HG02852 (cell line): ENCODE results near the gene GRIA2.

Experiments
- ATAC-seq: cut with Tn5 transposase; IDR thresholded peaks from one replicate; pipeline ENCODE4 v1.9.1; 2021; ENCODE audit warnings: mild to moderate bottlenecking, moderate library complexity; ENCODE audit not compliant: unreplicated experiment

The GRIA2 gene

DNA sequence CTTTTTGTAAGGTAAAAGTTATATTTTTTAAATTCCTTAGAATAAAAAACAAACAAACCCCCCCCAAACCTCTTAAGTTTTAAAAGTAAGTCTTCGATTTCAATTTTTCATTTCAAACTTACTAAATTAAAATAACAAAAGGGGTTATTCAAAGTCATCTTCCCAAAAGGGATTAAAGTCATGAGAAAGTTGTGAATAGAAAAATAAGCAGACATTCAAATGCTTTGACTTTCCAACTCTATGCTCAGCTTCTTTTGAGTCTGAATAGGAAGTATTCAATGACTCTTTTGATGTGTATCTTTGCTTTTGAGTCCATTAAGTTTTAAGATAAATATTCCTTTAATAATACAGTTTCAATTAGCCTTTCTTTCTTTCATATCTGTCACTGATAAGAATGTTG lies 138.3 kb downstream of the GRIA2 start:
- no peak for ATAC-seq

DNA sequence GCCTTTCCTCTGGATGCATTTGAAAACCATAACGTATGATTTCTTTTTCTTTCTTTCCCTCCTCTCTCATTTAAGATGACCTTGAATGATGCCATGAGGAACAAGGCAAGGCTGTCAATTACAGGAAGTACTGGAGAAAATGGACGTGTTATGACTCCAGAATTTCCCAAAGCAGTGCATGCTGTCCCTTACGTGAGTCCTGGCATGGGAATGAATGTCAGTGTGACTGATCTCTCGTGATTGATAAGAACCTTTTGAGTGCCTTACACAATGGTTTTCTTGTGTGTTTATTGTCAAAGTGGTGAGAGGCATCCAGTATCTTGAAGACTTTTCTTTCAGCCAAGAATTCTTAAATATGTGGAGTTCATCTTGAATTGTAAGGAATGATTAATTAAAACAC lies 142.8 kb downstream of the GRIA2 start:
- no peak for ATAC-seq

DNA sequence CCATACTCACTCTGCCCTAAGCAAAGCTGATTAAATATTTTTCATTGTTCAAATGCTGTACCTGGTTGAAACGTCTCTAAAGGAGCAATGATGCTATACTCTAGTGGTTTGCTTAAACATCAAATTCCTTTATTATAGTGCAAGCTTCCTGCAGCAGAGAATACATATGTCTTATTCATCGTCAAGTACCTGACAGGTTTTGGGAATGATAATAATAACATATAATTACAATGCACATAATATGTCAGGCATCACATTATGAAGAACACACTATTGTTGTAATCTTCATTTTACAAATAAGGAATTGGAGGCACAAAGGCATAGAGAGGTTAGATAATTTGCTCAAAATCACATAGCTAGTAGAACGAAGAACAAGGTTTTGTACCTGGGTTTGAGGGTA lies 151.6 kb downstream of the GRIA2 start:
- no peak for ATAC-seq

DNA sequence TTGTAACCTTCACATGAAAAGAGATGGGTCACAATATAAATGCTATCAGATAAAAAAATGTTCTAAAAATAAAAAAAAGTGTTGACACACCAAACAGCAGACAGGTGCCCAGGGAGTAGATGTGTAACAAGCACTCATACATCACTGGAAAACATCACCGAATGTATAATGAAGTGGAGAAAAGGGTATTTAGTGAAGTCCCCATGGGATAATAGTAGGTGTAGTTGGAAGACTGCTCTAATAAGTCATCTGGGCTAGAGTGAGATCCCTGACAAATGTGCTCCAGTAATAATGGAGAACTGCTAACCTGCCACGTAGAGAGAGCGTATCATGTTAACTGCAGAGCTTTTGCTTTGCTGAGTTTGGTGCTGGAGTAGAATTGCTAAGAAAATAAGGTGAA lies 152.0 kb downstream of the GRIA2 start:
- no peak for ATAC-seq

DNA sequence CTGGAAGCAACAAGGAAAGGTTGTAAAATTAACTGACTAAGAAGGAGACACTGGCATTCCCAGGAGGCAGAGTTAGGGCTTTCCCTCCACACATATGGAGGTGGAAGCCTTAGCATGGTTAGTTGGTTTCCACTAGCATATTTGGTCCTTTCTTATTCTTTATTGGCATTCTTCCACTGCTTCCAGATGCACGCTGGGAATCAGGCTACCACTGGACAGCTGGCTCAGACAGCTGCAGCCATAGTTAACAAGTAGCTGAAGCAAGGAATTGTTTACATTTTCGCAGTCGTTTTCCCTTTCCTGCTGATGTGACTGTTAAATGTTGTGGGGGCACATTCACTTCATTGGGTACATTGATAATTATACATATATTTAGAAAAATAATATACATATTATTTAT lies 169.2 kb downstream of the GRIA2 start:
- ATAC-seq = no peak

DNA sequence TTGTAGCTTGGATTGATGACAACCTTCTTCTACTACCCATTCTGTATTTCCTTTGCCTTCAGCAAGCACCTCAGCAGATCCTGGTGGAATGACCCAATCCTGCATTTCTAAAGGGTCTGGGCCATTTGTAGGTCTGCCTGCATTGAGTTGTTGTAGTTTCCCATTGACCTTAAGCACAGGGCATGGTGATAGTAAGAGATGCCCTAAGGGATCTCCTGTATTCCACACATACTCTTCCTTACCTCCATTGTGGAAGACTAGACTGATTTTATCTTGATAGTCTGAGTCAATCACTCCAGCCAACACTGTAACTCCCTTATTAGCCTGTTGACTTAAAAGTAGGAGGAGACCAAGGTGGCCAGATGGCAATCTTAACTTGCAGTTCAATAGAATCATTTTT lies 184.5 kb downstream of the GRIA2 start:
- ATAC-seq = no peak
